ENCODE results near the gene FLOT1. TPM values are rescaled to one million over a fixed set of nuclear protein-coding genes. Genes with fewer than 3 reads are reported as not detected.

Gene FLOT1
- total and polyA plus RNA-seq, 2 of the 13 experiments (the other 11 are each of a cell fraction or from before 2014, with no cell fraction given) = 82.3 to 130 TPM

GRCh38 chr6:30721198-30722024 lies 21.1 kb downstream of the FLOT1 start (continued):
- TF ChIP-seq CENPBD1 (CRISPR knock-in tag; IDR thresholded peaks at IDR 0.05; ENCODE audit: borderline replicate concordance, low read depth) (no peak), HIC2 (CRISPR knock-in tag; IDR thresholded peaks at IDR 0.05; ENCODE audit: low read depth) (no peak), DRAP1 (CRISPR knock-in tag; IDR thresholded peaks at IDR 0.05) (peak; percentile 64), ATF1 (CRISPR knock-in tag; IDR thresholded peaks at IDR 0.05) (no peak), SKIL (CRISPR knock-in tag; IDR thresholded peaks at IDR 0.05; ENCODE audit: borderline replicate concordance) (peak; percentile 32; the same call in 1 of the 2 replicates), ZNF354B (CRISPR knock-in tag; IDR thresholded peaks at IDR 0.05) (no peak), TAF1 (CRISPR knock-in tag; IDR thresholded peaks at IDR 0.05) (peak; percentile 67), ZNF33A (CRISPR knock-in tag; IDR thresholded peaks at IDR 0.05; ENCODE audit: borderline replicate concordance) (no peak), ZMYM3 (CRISPR knock-in tag; IDR thresholded peaks at IDR 0.05) (no peak), ZNF550 (CRISPR knock-in tag; IDR thresholded peaks at IDR 0.05; ENCODE audit: borderline replicate concordance) (no peak), GFI1 (CRISPR knock-in tag; IDR thresholded peaks at IDR 0.05; ENCODE audit: borderline replicate concordance) (no peak), FOXK2 (IDR thresholded peaks at IDR 0.05) (no peak), ZBTB20 (CRISPR knock-in tag; IDR thresholded peaks at IDR 0.05; ENCODE audit: borderline replicate concordance, low read depth) (no peak), KIAA2018 (CRISPR knock-in tag; IDR thresholded peaks at IDR 0.05; ENCODE audit: borderline replicate concordance) (no peak), ZFP62 (CRISPR knock-in tag; IDR thresholded peaks at IDR 0.05) (no peak), RELA (CRISPR knock-in tag; IDR thresholded peaks at IDR 0.05) (no peak)
